Urinary bladder (tissue), 4 donors: ENCODE results near the gene SFPQ. TPM values are rescaled to one million over a fixed set of nuclear protein-coding genes. Genes with fewer than 3 reads are reported as not detected.

ENCODE experiments used
- DNase-seq: peaks from one replicate; pipeline ENCODE4 v3.0.0-alpha.2; 2015; ENCODE audit errors: extremely low spot score
- H3K27ac ChIP-seq: one replicate; pipeline ENCODE4 v1.5.1; 2013; ENCODE audit warnings: low read depth, mild to moderate bottlenecking, moderate library complexity
- H3K36me3 ChIP-seq: one replicate; pipeline ENCODE4 v1.6.1; 2013; ENCODE audit warnings: mild to moderate bottlenecking, moderate library complexity; ENCODE audit not compliant: insufficient read depth
- H3K4me1 ChIP-seq: one replicate; pipeline ENCODE4 v1.6.1; 2013; ENCODE audit warnings: mild to moderate bottlenecking, moderate library complexity; ENCODE audit not compliant: insufficient read depth
- H3K4me3 ChIP-seq: one replicate; pipeline ENCODE4 v1.5.1; 2013; ENCODE audit warnings: low read depth, low read length
- WGBS: extraction: QIAGEN DNeasy Blood & Tissue Kit; methylation state at CpG from one replicate; pipeline ENCODE4 v1.1.7; 2013; 5-methylcytosine and 5-hydroxymethylcytosine counted together
- polyA plus RNA-seq: library from polyadenylated mRNA; stranded (reverse); fragments of 200-250 nt; gene quantifications from one replicate; pipeline ENCODE4 v1.2.3, GENCODE V29; 2013
- total RNA-seq: library from RNA; depleted of rRNA; stranded (reverse); fragments of >200 nt; gene quantifications from one replicate; pipeline ENCODE4 v1.2.3, GENCODE V29; 2014
- donor health status: healthy with polysubstance abuse.
- donor health status: healthy.

Gene SFPQ
- total and polyA plus RNA-seq, 2 donors, result 134 to 293 TPM

- DNase-seq, result peak; percentile 37
- no peaks in the 10 kb centered on the region for H3K4me1 ChIP-seq
- no peak overlapping the region for H3K27ac ChIP-seq
- H3K4me3 ChIP-seq, result no peak overlapping the region
- H3K36me3 ChIP-seq, result no peaks in the 10 kb centered on the region
- WGBS, result 26% methylated on average over 6 of the region's 6 CpGs
These were observed 9.2 kb upstream of the SFPQ start for GRCh38 chr1:35202048-35202719.

DNA sequence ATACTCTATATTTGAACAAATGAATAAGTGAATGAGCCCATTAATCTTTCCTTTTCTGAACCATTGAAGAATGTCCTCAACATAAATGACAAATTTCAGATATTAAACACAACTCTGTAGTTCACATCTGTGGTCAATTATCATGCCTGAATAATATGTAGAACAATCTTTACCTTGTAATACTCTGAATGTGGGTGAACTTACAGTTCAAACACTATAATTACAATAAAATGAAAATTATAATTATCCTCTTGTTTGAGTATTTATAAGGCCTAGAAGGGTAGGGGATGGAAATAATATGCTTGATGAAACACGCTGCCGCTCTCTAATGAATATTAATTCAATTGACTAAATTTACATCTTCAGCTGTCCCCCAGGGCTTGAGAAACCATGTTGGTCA lies 8.7 kb upstream of the SFPQ start:
- Histone ChIP-seq H3K4me1 (no peaks in the 10 kb centered on the region), H3K36me3 (no peaks in the 10 kb centered on the region), H3K4me3 (no peak overlapping the region), H3K27ac (no peak overlapping the region)
- DNase-seq, result no peak
- WGBS, result 37% methylated on average over 2 of the region's 2 CpGs

- Histone ChIP-seq H3K36me3 (peaks cover 11% of the 10 kb centered on the region), H3K27ac (peak overlapping the region; percentile 99), H3K4me1 (peaks cover 2% of the 10 kb centered on the region), H3K4me3 (peak overlapping the region; percentile 100)
- peak; percentile 51 for DNase-seq
- under 1% methylated on average over 94 of the region's 94 CpGs for WGBS
These were observed 691 bp downstream of the SFPQ start for GRCh38 chr1:35192056-35192852.

- Histone ChIP-seq H3K4me3 (peak overlapping the region; percentile 100), H3K36me3 (peaks cover 11% of the 10 kb centered on the region), H3K27ac (no peak overlapping the region), H3K4me1 (peaks cover 2% of the 10 kb centered on the region)
- under 1% methylated on average over 25 of the region's 25 CpGs for WGBS
- no peak for DNase-seq
These were observed 1.4 kb downstream of the SFPQ start for GRCh38 chr1:35191429-35192055.

GRCh38 chr1:35190784-35191183 lies 2.2 kb downstream of the SFPQ start:
- H3K27ac ChIP-seq, result no peak overlapping the region
- no peak for DNase-seq
- peaks cover 11% of the 10 kb centered on the region for H3K36me3 ChIP-seq
- peak overlapping the region; percentile 100 for H3K4me3 ChIP-seq
- H3K4me1 ChIP-seq, result peaks cover 2% of the 10 kb centered on the region
- 2% methylated on average over 6 of the region's 6 CpGs for WGBS

- 72% methylated on average over 20 of the region's 20 CpGs for WGBS
- DNase-seq, result no peak
- H3K4me3 ChIP-seq, result no peak overlapping the region
- no peak overlapping the region for H3K27ac ChIP-seq
- peaks cover 11% of the 10 kb centered on the region for H3K36me3 ChIP-seq
- peaks cover 2% of the 10 kb centered on the region for H3K4me1 ChIP-seq
These were observed 4.2 kb downstream of the SFPQ start for GRCh38 chr1:35188578-35189392.

- Histone ChIP-seq H3K4me1 (no peaks in the 10 kb centered on the region), H3K36me3 (peaks cover 11% of the 10 kb centered on the region), H3K27ac (no peak overlapping the region), H3K4me3 (no peak overlapping the region)
- DNase-seq, result no peak
- 75% methylated on average over 7 of the region's 7 CpGs for WGBS
These were observed 5.1 kb downstream of the SFPQ start for GRCh38 chr1:35187816-35188342.

DNA sequence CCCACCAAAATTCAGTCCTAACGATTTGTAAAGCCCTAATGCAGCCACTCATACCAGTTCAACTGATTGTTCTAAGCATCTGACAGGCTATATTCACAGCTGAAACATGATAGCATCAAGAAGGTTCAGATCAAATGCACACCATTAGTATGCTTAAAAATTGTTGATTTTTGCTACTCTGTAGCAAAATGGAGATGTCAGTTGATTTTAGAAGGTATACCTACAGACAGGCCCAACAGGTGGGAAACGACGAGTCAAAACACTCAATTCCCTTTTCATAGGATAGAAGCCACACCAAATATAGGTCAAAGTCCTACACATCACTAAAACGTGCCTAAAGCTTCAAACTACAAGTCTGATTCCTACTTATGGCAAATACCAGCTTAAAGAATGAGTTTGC lies 6.7 kb downstream of the SFPQ start:
- 51% methylated on average over 4 of the region's 4 CpGs for WGBS
- Histone ChIP-seq H3K4me3 (no peak overlapping the region), H3K36me3 (peaks cover 11% of the 10 kb centered on the region), H3K4me1 (no peaks in the 10 kb centered on the region), H3K27ac (no peak overlapping the region)
- DNase-seq, result no peak

DNA sequence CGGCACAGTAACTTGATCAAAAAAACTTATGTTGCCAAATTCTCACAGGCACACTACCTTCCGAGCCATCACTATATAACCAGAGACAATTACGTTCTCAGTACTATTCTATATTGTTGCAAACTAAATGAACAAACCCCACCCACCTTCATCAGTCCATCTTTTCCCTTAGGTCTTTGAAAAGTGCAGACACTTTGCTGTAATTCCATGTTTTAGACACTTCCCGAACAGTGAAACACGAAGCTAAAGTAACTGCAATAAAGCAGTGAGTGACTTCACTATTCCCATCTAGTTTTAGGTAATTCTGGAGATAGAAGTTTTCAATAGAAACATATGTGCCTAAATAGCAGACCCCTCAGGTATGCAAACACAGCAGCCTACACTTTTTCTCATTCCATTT lies 7.7 kb downstream of the SFPQ start:
- DNase-seq, result no peak
- Histone ChIP-seq H3K4me1 (no peaks in the 10 kb centered on the region), H3K36me3 (peaks cover 15% of the 10 kb centered on the region), H3K27ac (no peak overlapping the region), H3K4me3 (no peak overlapping the region)
- WGBS, result 63% methylated on average over 5 of the region's 5 CpGs

- Histone ChIP-seq H3K27ac (no peak overlapping the region), H3K4me3 (no peak overlapping the region), H3K4me1 (peaks cover 1% of the 10 kb centered on the region), H3K36me3 (peaks cover 14% of the 10 kb centered on the region)
- WGBS, result 81% methylated on average over 12 of the region's 12 CpGs
- DNase-seq, result no peak
These were observed 8.3 kb downstream of the SFPQ start for GRCh38 chr1:35184495-35185199.

DNA sequence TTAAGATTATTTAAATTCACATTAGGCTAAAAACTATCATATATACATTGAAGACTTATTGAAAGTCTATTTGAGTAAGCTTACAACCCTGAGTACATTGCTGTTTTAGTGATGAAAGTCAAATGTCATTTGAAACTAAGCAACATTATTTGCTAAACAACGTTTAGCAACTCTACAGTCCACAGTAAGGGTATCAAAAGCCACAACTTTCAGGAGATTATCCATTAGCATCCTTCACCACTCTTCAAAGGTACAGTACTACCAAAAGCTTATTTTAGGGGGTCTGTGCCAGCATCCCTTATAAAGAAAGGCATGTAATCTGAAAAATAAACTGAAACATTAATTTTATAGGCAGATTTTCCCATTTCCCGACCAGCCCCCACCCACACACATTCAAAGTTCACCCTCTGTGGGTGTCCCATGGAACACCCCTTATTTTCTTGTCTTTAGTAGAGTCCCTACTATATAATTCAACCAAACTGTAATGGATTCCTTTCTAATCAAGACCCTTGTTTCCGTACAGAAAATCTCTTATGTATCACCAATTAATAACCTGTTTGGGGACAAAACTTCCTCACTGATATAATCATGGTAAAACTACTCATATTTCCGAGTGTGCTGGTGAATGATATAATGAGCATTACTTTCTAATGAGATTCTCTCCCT lies 11.0 kb downstream of the SFPQ start:
- Histone ChIP-seq H3K4me1 (peaks cover 1% of the 10 kb centered on the region), H3K4me3 (no peak overlapping the region), H3K36me3 (peaks cover 11% of the 10 kb centered on the region), H3K27ac (no peak overlapping the region)
- WGBS, result 43% methylated on average over 4 of the region's 4 CpGs
- no peak for DNase-seq

- no peak overlapping the region for H3K27ac ChIP-seq
- peaks cover 1% of the 10 kb centered on the region for H3K4me1 ChIP-seq
- WGBS, result 88% methylated on average over 7 of the region's 7 CpGs
- no peak for DNase-seq
- no peak overlapping the region for H3K4me3 ChIP-seq
- peaks cover 15% of the 10 kb centered on the region for H3K36me3 ChIP-seq
These were observed 12.1 kb downstream of the SFPQ start for GRCh38 chr1:35180776-35181374.
